T-helper 17 cell (primary cell): ENCODE results near the gene YTHDF2. TPM values are rescaled to one million over a fixed set of nuclear protein-coding genes. Genes with fewer than 3 reads are reported as not detected.
"Not testable (repeated sequence)": the region's sequence is repeated elsewhere in the genome, so short reads cannot be mapped to it uniquely, and the experiment has no call there.

ENCODE experiments used
- ATAC-seq: fragments of 150-1000 bp; cut with Tn5 transposase; 2 replicates; pipeline ENCODE4 v1.10.0; 2021; ENCODE audit warnings: mild to moderate bottlenecking, moderate library complexity
- DNase-seq, 3 donors: peaks; one replicate each; pipeline versions ENCODE4 v3.0.0 to v3.0.0-alpha.2; 2020 to 2021
- H3K9me3 ChIP-seq: one replicate; pipeline ENCODE4 v1.7.0; 2013; ENCODE audit warnings: low read length, mild to moderate bottlenecking; ENCODE audit not compliant: control insufficient read depth, poor library complexity, severe bottlenecking
- H3K27ac Mint-ChIP-seq: one replicate; pipeline ENCODE4 v1.8.0; 2022; ENCODE audit warnings: mild to moderate bottlenecking, moderate library complexity, mixed read lengths
- H3K27me3 Mint-ChIP-seq: one replicate; pipeline ENCODE4 v1.8.0; 2022; ENCODE audit warnings: mixed read lengths
- H3K36me3 Mint-ChIP-seq: one replicate; pipeline ENCODE4 v1.8.0; 2022; ENCODE audit warnings: low read depth, mixed read lengths
- H3K4me1 Mint-ChIP-seq: one replicate; pipeline ENCODE4 v1.8.0; 2022; ENCODE audit warnings: mild to moderate bottlenecking, mixed read lengths
- H3K4me3 Mint-ChIP-seq: one replicate; pipeline ENCODE4 v1.8.0; 2022; ENCODE audit warnings: mild to moderate bottlenecking, moderate library complexity, mixed read lengths
- total RNA-seq, 4 donors: library from RNA in 2 of 4; stranded (reverse) in 2 of 4; gene quantifications; one replicate each; pipeline ENCODE4 v1.2.3 and lab custom pipeline; 2022 to 2026

YTHDF2 gene
- total RNA-seq, 2 donors from 2014 or later = 70.9 to 79.7 TPM

DNA sequence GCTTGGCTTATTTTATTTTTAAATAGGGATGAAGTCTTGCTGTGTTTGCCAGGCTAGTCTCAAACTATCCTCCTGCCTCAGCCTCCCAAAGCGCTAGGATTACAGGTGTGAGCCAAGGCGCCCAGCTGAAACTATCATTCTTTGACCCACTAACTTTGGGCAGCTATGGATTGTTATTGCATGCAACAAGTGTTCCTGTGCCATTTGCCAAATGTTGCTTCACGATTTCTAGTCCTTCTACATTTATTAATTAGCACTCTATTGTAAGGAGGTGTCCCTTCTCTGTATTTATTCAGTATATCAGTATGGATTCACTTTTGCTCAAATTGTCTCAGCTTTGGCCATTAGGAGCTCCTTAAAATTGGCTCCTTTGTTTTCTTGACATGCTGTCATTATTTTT, 36.4 kb downstream of the YTHDF2 start:
- DNase-seq = no peak
- Mint-ChIP-seq H3K27me3 (no peaks in the 10 kb centered on the region), H3K27ac (no peak overlapping the region), H3K4me1 (peaks cover 6% of the 10 kb centered on the region), H3K4me3 (no peak overlapping the region), H3K36me3 (no peaks in the 10 kb centered on the region)
- H3K9me3 ChIP-seq = no peaks in the 10 kb centered on the region
- no peak for ATAC-seq

- ATAC-seq (peak; percentile 93), DNase-seq (peak; percentile 47 to 64 (median 50))
- Mint-ChIP-seq H3K4me1 (peaks cover 6% of the 10 kb centered on the region), H3K27me3 (no peaks in the 10 kb centered on the region), H3K4me3 (peak overlapping the region; percentile 83), H3K27ac (peak overlapping the region; percentile 82), H3K36me3 (no peaks in the 10 kb centered on the region)
- no peaks in the 10 kb centered on the region for H3K9me3 ChIP-seq
These were observed 38.6 kb downstream of the YTHDF2 start for GRCh38 chr1:28775121-28775942.

- Mint-ChIP-seq H3K4me1 (peaks cover 5% of the 10 kb centered on the region), H3K4me3 (peak overlapping the region; percentile 83)
These were observed 39.6 kb downstream of the YTHDF2 start for GRCh38 chr1:28776341-28776740.

GRCh38 chr1:28778021-28778420, 41.3 kb downstream of the YTHDF2 start:
- no peaks in the 10 kb centered on the region for H3K36me3 Mint-ChIP-seq
- H3K9me3 ChIP-seq = no peaks in the 10 kb centered on the region
- H3K27me3 Mint-ChIP-seq = peaks cover 6% of the 10 kb centered on the region
- peaks cover 9% of the 10 kb centered on the region for H3K4me1 Mint-ChIP-seq
- no peak for ATAC-seq
- H3K4me3 Mint-ChIP-seq = no peak overlapping the region
- no peak for DNase-seq
- H3K27ac Mint-ChIP-seq = no peak overlapping the region

More at GRCh38 chr1:28776341-28776740, 39.6 kb downstream of the YTHDF2 start:
- H3K27ac Mint-ChIP-seq = no peak overlapping the region
- DNase-seq (no peak), ATAC-seq (no peak)
- no peaks in the 10 kb centered on the region for H3K9me3 ChIP-seq
- no peaks in the 10 kb centered on the region for H3K27me3 Mint-ChIP-seq
- H3K36me3 Mint-ChIP-seq = no peaks in the 10 kb centered on the region

GRCh38 chr1:28779751-28780408, 43.1 kb downstream of the YTHDF2 start:
- DNase-seq (no peak), ATAC-seq (no peak)
- Mint-ChIP-seq H3K27me3 (peaks cover 6% of the 10 kb centered on the region), H3K4me3 (peak overlapping the region; percentile 39), H3K4me1 (peaks cover 9% of the 10 kb centered on the region), H3K36me3 (no peaks in the 10 kb centered on the region), H3K27ac (no peak overlapping the region)
- no peaks in the 10 kb centered on the region for H3K9me3 ChIP-seq

GRCh38 chr1:28781305-28781704, 44.6 kb downstream of the YTHDF2 start:
- Mint-ChIP-seq H3K27ac (no peak overlapping the region), H3K4me3 (no peak overlapping the region), H3K27me3 (peaks cover 6% of the 10 kb centered on the region), H3K36me3 (no peaks in the 10 kb centered on the region), H3K4me1 (peaks cover 19% of the 10 kb centered on the region)
- DNase-seq (no peak), ATAC-seq (no peak)
- H3K9me3 ChIP-seq = no peaks in the 10 kb centered on the region

DNA sequence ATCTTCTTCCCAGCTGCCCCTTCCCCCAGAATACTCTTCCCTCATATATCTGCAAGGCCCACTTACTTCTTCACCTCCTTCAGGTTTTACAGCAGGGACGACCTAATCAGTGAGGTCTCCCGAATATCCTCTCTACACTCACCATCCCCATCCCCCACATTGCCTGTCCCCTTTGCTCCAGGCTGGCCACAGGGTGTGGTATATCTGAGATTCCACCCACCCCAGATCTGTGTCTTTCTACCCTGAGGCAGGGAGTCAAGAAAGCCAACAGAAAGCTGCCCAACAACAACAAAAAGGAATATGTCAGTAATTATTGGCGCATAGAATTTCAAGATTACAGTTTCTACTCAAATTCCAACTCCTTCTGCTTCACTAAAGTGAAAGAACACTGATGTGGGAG, 45.3 kb downstream of the YTHDF2 start:
- Mint-ChIP-seq H3K27ac (no peak overlapping the region), H3K4me1 (peaks cover 19% of the 10 kb centered on the region), H3K27me3 (peaks cover 6% of the 10 kb centered on the region), H3K4me3 (no peak overlapping the region), H3K36me3 (no peaks in the 10 kb centered on the region)
- ATAC-seq (no peak), DNase-seq (no peak)
- no peaks in the 10 kb centered on the region for H3K9me3 ChIP-seq

GRCh38 chr1:28783363-28783762, 46.6 kb downstream of the YTHDF2 start:
- DNase-seq = no peak
- ATAC-seq = no peak
- H3K4me1 Mint-ChIP-seq = peaks cover 19% of the 10 kb centered on the region
- H3K4me3 Mint-ChIP-seq = no peak overlapping the region
- H3K9me3 ChIP-seq = no peaks in the 10 kb centered on the region
- H3K27ac Mint-ChIP-seq = no peak overlapping the region
- H3K27me3 Mint-ChIP-seq = peaks cover 9% of the 10 kb centered on the region
- H3K36me3 Mint-ChIP-seq = peaks cover under 1% of the 10 kb centered on the region

DNA sequence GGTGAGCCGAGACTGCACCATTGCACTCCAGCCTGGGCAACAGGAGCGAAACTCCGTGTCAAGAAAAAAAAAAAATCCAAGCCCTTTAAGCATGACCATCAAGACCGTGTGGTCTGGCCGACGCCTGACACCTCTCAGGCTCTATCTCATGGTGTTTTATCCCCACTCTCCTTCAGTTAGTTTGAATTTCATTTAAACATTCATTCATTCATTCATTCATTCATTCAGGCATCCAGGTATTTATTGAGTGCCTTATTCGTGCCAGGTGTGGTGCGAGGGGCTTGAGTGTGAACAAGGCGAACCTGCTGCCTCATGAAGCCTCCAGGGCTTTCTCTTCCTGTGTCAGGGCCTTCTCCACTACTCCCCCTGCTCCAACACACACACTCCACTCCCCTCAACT, 52.7 kb downstream of the YTHDF2 start:
- DNase-seq (no peak), ATAC-seq (no peak)
- Mint-ChIP-seq H3K4me1 (peaks cover 12% of the 10 kb centered on the region), H3K27ac (peak overlapping the region; percentile 54), H3K36me3 (peaks cover 11% of the 10 kb centered on the region), H3K27me3 (peaks cover 32% of the 10 kb centered on the region), H3K4me3 (no peak overlapping the region)
- no peaks in the 10 kb centered on the region for H3K9me3 ChIP-seq

DNA sequence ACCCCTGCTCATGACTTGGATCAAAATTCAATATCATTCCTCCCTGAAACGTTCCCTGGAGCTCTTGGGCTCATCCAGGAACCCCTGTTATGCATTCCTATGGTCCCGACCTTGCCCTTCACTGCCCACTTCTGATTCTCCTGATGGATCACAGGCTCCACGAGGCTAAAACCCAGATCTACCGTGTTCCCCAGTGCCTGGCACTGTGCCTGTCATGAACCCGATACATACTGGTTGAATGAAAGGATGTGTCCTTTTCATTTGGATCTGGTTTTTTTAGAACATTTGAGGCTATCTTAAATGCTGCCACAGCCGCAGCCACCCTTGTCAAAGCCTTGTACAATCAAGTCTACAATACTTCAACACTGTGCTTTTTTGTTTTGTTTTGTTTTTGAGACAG, 53.1 kb downstream of the YTHDF2 start:
- no peaks in the 10 kb centered on the region for H3K9me3 ChIP-seq
- peaks cover 11% of the 10 kb centered on the region for H3K36me3 Mint-ChIP-seq
- H3K27ac Mint-ChIP-seq = peak overlapping the region; percentile 54
- H3K4me1 Mint-ChIP-seq = peaks cover 12% of the 10 kb centered on the region
- H3K4me3 Mint-ChIP-seq = no peak overlapping the region
- DNase-seq (no peak), ATAC-seq (no peak)
- peaks cover 32% of the 10 kb centered on the region for H3K27me3 Mint-ChIP-seq

GRCh38 chr1:28790377-28791035, 53.8 kb downstream of the YTHDF2 start:
- H3K27me3 Mint-ChIP-seq = peaks cover 32% of the 10 kb centered on the region
- H3K9me3 ChIP-seq = no peaks in the 10 kb centered on the region
- H3K4me1 Mint-ChIP-seq = peaks cover 6% of the 10 kb centered on the region
- no peak overlapping the region for H3K27ac Mint-ChIP-seq
- H3K4me3 Mint-ChIP-seq = no peak overlapping the region
- H3K36me3 Mint-ChIP-seq = peaks cover 11% of the 10 kb centered on the region
- no peak for ATAC-seq
- DNase-seq = no peak

DNA sequence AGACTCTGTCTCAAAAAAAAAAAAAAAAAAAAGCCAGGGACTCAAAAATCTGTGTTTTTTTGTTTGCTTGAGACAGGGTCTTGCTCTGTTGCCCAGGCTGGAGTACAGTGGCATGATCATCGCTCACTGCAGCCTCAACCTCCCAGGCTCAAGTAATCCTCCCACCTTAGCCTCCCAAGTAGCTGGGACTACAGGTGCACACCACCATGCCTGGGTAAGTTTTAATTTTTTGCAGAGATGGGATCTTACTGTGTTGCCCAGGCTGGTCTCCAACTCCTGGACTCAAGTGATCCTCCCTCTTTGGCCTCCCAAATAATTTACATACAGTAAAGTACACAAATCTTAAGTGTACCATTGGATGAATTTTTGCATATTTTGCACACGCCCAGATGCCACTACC, 55.2 kb downstream of the YTHDF2 start:
- peaks cover 41% of the 10 kb centered on the region for H3K27me3 Mint-ChIP-seq
- H3K36me3 Mint-ChIP-seq = peaks cover 11% of the 10 kb centered on the region
- not testable (repeated sequence) for H3K9me3 ChIP-seq, H3K4me1 Mint-ChIP-seq, H3K4me3 Mint-ChIP-seq, DNase-seq, H3K27ac Mint-ChIP-seq, ATAC-seq

- ATAC-seq = no peak
- Mint-ChIP-seq H3K27ac (no peak overlapping the region), H3K4me1 (peaks cover 5% of the 10 kb centered on the region)
These were observed 55.9 kb downstream of the YTHDF2 start for GRCh38 chr1:28792644-28793121.

More at GRCh38 chr1:28792644-28793121, 55.9 kb downstream of the YTHDF2 start:
- Mint-ChIP-seq H3K36me3 (peaks cover 11% of the 10 kb centered on the region), H3K4me3 (no peak overlapping the region), H3K27me3 (peaks cover 49% of the 10 kb centered on the region)
- no peaks in the 10 kb centered on the region for H3K9me3 ChIP-seq
- no peak for DNase-seq
